Smooth muscle cell (in vitro differentiated cells): Measurements from ENCODE around the gene SYT12. TPM values are rescaled to one million over a fixed set of nuclear protein-coding genes. Genes with fewer than 3 reads are reported as not detected.
A peak's percentile ranks its signal among the peaks of the same experiment; 100 is the strongest.

ENCODE experiments used
- DNase-seq: peaks from one replicate; lab custom pipeline; 2025; ENCODE audit not compliant: unreplicated experiment; lab: John Stamatoyannopoulos, UW
- H2AFZ ChIP-seq: fragments of 200-600 bp; sonication (generic); 2 replicates; pipeline ENCODE4 v1.6.0; 2016; ENCODE audit warnings: antibody characterized with exemption, low read depth, mild to moderate bottlenecking
- H3F3A ChIP-seq: fragments of 200-600 bp; sonication (generic); 2 replicates; pipeline ENCODE4 v1.6.0; 2017; ENCODE audit warnings: antibody characterized with exemption, low read depth
- H3K27ac ChIP-seq: fragments of 200-600 bp; sonication (generic); 2 replicates; pipeline ENCODE4 v1.5.1; 2016; ENCODE audit warnings: low read depth, mild to moderate bottlenecking
- H3K27me3 ChIP-seq: fragments of 200-600 bp; sonication (generic); 2 replicates; pipeline ENCODE4 v1.6.1; 2016; ENCODE audit warnings: low read depth, mild to moderate bottlenecking
- H3K36me3 ChIP-seq: fragments of 200-600 bp; sonication (generic); 2 replicates; pipeline ENCODE4 v1.5.1; 2016; ENCODE audit warnings: low read depth
- H3K4me1 ChIP-seq: fragments of 200-600 bp; sonication (generic); 2 replicates; pipeline ENCODE4 v1.5.1; 2016; ENCODE audit warnings: low read depth
- H3K4me2 ChIP-seq: fragments of 200-600 bp; sonication (generic); 2 replicates; pipeline ENCODE4 v1.6.0; 2016; ENCODE audit warnings: mild to moderate bottlenecking
- H3K4me3 ChIP-seq: fragments of 200-600 bp; sonication (generic); 2 replicates; pipeline ENCODE4 v1.5.1; 2016; ENCODE audit warnings: mild to moderate bottlenecking
- H3K79me2 ChIP-seq: fragments of 200-600 bp; sonication (generic); 2 replicates; pipeline ENCODE4 v1.6.0; 2016; ENCODE audit warnings: low read depth, mild to moderate bottlenecking
- H3K9ac ChIP-seq: fragments of 200-600 bp; sonication (generic); 2 replicates; pipeline ENCODE4 v1.6.0; 2016; ENCODE audit warnings: low read depth
- H3K9me3 ChIP-seq: fragments of 200-600 bp; sonication (generic); replicated peaks from 2 replicates; pipeline ENCODE4 v1.5.1; 2016; ENCODE audit warnings: low read depth
- H4K20me1 ChIP-seq: fragments of 200-600 bp; sonication (generic); 2 replicates; pipeline ENCODE4 v1.6.0; 2016; ENCODE audit warnings: low read depth
- CTCF ChIP-seq: fragments of 200-600 bp; sonication (generic); IDR thresholded peaks from 2 replicates; pipeline ENCODE4 v1.5.1; 2017; ENCODE audit warnings: borderline replicate concordance, mild to moderate bottlenecking, antibody characterized with exemption; ENCODE audit not compliant: insufficient read depth, poor library complexity, severe bottlenecking
- WGBS: methylation state at CpG from one replicate; pipeline ENCODE4 v1.1.7; 2016; ENCODE audit warnings: low lambda C conversion rate; 5-methylcytosine and 5-hydroxymethylcytosine counted together
- polyA plus RNA-seq: library from polyadenylated mRNA; unstranded; fragments of >200 nt; fragmentation: Nextera tagmentation; extraction: Ambion mirVana; gene quantifications from 2 replicates; pipeline ENCODE4 v1.2.1, GENCODE V29; 2016
- total RNA-seq: library from RNA; depleted of rRNA; stranded (reverse); fragments of >200 nt; gene quantifications from 2 replicates; pipeline ENCODE4 v1.2.3, GENCODE V29; 2014

SYT12 gene
- total and polyA plus RNA-seq, 2 experiments from 2014 or later, result 2.1 to 3.4 TPM

- TF ChIP-seq CTCF, result no peak
- Histone ChIP-seq H3K9ac (no peak overlapping the region), H3K9me3 (no peaks in the 10 kb centered on the region), H3K36me3 (no peaks in the 10 kb centered on the region), H3K79me2 (no peaks in the 10 kb centered on the region), H3K4me3 (no peak overlapping the region), H3K27me3 (no peaks in the 10 kb centered on the region), H2AFZ (no peak overlapping the region), H3K4me1 (peaks cover 18% of the 10 kb centered on the region), H3F3A (peaks cover 14% of the 10 kb centered on the region), H3K4me2 (no peak overlapping the region), H3K27ac (no peak overlapping the region), H4K20me1 (no peaks in the 10 kb centered on the region)
- 97% methylated on average over 4 of the region's 4 CpGs for WGBS
- no peak for DNase-seq
These were observed 29.1 kb downstream of the SYT12 start for GRCh38 chr11:67051945-67052488.

GRCh38 chr11:67052891-67053290 is 30.0 kb downstream of the SYT12 start:
- no peak for DNase-seq
- Histone ChIP-seq H3K4me3 (no peak overlapping the region), H3K9ac (no peak overlapping the region), H3F3A (peaks cover 14% of the 10 kb centered on the region), H3K4me2 (no peak overlapping the region), H4K20me1 (no peaks in the 10 kb centered on the region), H3K4me1 (peaks cover 18% of the 10 kb centered on the region), H3K79me2 (no peaks in the 10 kb centered on the region), H3K27ac (no peak overlapping the region), H3K36me3 (no peaks in the 10 kb centered on the region), H3K9me3 (no peaks in the 10 kb centered on the region), H3K27me3 (no peaks in the 10 kb centered on the region), H2AFZ (no peak overlapping the region)
- no peak for TF ChIP-seq CTCF
- WGBS, result 97% methylated on average over 5 of the region's 5 CpGs

- DNase-seq, result no peak
- Histone ChIP-seq H3K79me2 (no peaks in the 10 kb centered on the region), H3K4me1 (peaks cover 18% of the 10 kb centered on the region), H2AFZ (peak overlapping the region; percentile 26), H3K27ac (peak overlapping the region; percentile 100), H3K4me2 (peak overlapping the region; percentile 82), H3K36me3 (no peaks in the 10 kb centered on the region), H3K9ac (peak overlapping the region; percentile 97), H3K27me3 (no peaks in the 10 kb centered on the region), H3K9me3 (no peaks in the 10 kb centered on the region), H3K4me3 (no peak overlapping the region), H3F3A (peaks cover 14% of the 10 kb centered on the region), H4K20me1 (no peaks in the 10 kb centered on the region)
- WGBS, result 16% methylated on average over 7 of the region's 7 CpGs
- TF ChIP-seq CTCF, result peak; percentile 71
These were observed 31.0 kb downstream of the SYT12 start for GRCh38 chr11:67053896-67054329.

DNA sequence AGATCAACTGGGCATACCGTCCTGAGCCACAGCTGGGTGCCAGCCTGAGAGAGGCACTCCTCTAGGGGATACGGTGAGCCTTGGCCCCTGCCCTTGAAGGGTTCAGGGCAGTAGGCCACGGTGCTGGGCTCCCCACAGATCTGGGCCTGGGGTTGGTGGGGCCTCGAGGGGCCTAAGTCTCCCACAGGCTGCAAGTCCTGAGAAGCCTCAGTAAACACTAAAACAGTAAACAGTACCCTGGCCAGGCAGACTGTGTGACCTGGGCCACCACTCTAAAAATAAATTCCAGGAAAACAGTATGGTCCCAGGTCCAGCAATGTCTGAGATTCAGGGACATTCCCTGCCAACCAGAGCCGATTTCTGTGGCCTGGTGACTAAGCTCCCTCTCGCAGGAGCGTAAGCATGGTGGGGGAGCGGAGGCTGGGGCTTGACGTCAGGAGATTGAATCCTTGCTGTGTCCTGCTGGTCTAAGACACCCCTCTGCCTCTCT is 31.5 kb downstream of the SYT12 start:
- Histone ChIP-seq H3K27me3 (no peaks in the 10 kb centered on the region), H3K79me2 (no peaks in the 10 kb centered on the region), H3K27ac (peak overlapping the region; percentile 100), H3K4me3 (no peak overlapping the region), H3K36me3 (no peaks in the 10 kb centered on the region), H3K9me3 (no peaks in the 10 kb centered on the region), H4K20me1 (no peaks in the 10 kb centered on the region), H3K9ac (peak overlapping the region; percentile 97), H3K4me2 (peak overlapping the region; percentile 82), H3K4me1 (peaks cover 18% of the 10 kb centered on the region), H2AFZ (peak overlapping the region; percentile 26), H3F3A (peaks cover 14% of the 10 kb centered on the region)
- no peak for TF ChIP-seq CTCF
- 28% methylated on average over 9 of the region's 9 CpGs for WGBS
- DNase-seq, result peak; percentile 43
